RWPE2 (cell line): ENCODE results near the gene FARP2.

ENCODE experiments used
- ATAC-seq: fragments of 200-7000 bp; cut with Tn5 transposase; 3 replicates; pipeline ENCODE4 v1.9.1; 2021; ENCODE audit warnings: low read depth
- DNase-seq: peaks from one replicate; pipeline ENCODE4 v3.0.0-alpha.2; 2020; ENCODE audit warnings: low spot score
- H3K27ac ChIP-seq: fragments of 450-650 bp; 2 replicates; pipeline ENCODE4 v1.5.1; 2017; ENCODE audit warnings: mild to moderate bottlenecking; ENCODE audit not compliant: poor library complexity, severe bottlenecking
- H3K27me3 ChIP-seq: fragments of 250-450 bp; sonication (Bioruptor Pico); 2 replicates; pipeline ENCODE4 v1.5.1; 2021; ENCODE audit warnings: mild to moderate bottlenecking, moderate library complexity; ENCODE audit not compliant: insufficient read depth, poor library complexity, severe bottlenecking
- H3K36me3 ChIP-seq: fragments of 250-450 bp; sonication (Bioruptor Pico); 2 replicates; pipeline ENCODE4 v1.5.1; 2020; ENCODE audit warnings: low read depth, mild to moderate bottlenecking, moderate library complexity
- H3K4me1 ChIP-seq: fragments of 250-450 bp; sonication (Bioruptor Pico); 2 replicates; pipeline ENCODE4 v1.5.1; 2021; ENCODE audit warnings: mild to moderate bottlenecking, moderate library complexity; ENCODE audit not compliant: insufficient read depth, poor library complexity, severe bottlenecking
- H3K4me3 ChIP-seq: fragments of 250-450 bp; sonication (Bioruptor Pico); 2 replicates; pipeline ENCODE4 v1.5.1; 2021; ENCODE audit warnings: mild to moderate bottlenecking, moderate library complexity; ENCODE audit not compliant: severe bottlenecking
- H3K9me3 ChIP-seq: fragments of 250-450 bp; sonication (Bioruptor Pico); 2 replicates; pipeline ENCODE4 v1.5.1; 2021; ENCODE audit warnings: mild to moderate bottlenecking, moderate library complexity; ENCODE audit not compliant: severe bottlenecking
- TF ChIP-seq, protein P1 (sequence below): fragments of 450-650 bp; IDR thresholded peaks from one replicate; pipeline ENCODE4 v1.5.1; 2017; ENCODE audit warnings: mild to moderate bottlenecking, moderate library complexity; ENCODE audit not compliant: poor library complexity, severe bottlenecking

The FARP2 gene

DNA sequence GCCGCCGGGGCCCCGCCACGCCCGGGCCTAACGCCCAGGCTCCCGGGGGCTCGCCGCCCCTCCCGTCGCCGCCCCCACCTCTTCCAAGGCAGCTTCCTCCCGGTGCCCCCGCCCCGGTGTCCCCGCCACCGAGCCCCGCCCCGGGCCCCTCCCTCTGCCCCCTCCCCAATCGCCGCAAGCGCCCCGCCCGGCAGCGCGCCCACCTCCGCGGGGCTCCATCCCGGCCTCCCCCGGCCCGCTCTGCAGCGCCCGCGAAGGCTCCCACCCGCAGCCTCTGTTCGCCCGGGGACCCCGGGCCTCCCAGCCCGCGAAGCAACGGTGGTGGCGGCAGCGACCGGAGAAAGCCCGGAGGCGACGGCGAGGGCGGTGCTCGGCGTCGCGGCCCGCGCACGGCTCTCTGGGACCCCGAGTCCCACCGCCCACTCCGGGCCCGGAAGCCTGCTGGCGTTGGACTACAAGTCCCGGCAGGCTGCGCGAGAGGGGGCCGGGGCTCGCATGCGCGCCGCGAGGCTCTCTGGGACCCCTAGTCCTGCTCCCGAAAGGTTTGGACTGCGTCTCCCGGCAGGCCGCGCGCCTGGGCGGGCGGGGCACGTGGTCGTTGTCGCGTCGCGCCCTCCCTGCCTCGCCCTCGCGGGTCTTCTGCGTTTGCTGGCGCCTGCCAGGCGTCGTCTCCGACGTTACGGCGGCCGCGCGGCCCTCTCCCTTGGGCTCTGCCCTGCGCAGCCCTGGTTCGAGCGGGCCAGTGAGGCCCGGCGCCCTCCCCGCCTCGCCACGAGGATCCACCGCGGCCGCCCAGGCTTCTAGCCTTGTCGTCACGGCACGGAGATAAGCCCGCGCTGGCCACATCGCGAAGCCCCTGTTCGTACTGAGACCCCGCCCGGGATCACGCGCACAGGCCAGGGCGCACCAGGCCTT lies 152.4 kb downstream of the FARP2 start, which contains the start of gene STK25:
Gene STK25 (minus strand): TSS at position 345 of the 915 bp plus-strand sequence. CDS start 549 bp downstream, outside the sequence.
- ATAC-seq = peak; percentile 92
- TF ChIP-seq, protein P1, sequence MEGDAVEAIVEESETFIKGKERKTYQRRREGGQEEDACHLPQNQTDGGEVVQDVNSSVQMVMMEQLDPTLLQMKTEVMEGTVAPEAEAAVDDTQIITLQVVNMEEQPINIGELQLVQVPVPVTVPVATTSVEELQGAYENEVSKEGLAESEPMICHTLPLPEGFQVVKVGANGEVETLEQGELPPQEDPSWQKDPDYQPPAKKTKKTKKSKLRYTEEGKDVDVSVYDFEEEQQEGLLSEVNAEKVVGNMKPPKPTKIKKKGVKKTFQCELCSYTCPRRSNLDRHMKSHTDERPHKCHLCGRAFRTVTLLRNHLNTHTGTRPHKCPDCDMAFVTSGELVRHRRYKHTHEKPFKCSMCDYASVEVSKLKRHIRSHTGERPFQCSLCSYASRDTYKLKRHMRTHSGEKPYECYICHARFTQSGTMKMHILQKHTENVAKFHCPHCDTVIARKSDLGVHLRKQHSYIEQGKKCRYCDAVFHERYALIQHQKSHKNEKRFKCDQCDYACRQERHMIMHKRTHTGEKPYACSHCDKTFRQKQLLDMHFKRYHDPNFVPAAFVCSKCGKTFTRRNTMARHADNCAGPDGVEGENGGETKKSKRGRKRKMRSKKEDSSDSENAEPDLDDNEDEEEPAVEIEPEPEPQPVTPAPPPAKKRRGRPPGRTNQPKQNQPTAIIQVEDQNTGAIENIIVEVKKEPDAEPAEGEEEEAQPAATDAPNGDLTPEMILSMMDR = peak; percentile 18
- Histone ChIP-seq H3K27ac (peak within 1 kb of the TSS; percentile 64), H3K36me3 (no peaks in the 10 kb centered on the region), H3K4me3 (peak within 1 kb of the TSS; percentile 54), H3K9me3 (no peaks in the 10 kb centered on the region), H3K27me3 (no peaks in the 10 kb centered on the region), H3K4me1 (no peaks in the 10 kb centered on the region)
- DNase-seq = peak; percentile 98

DNA sequence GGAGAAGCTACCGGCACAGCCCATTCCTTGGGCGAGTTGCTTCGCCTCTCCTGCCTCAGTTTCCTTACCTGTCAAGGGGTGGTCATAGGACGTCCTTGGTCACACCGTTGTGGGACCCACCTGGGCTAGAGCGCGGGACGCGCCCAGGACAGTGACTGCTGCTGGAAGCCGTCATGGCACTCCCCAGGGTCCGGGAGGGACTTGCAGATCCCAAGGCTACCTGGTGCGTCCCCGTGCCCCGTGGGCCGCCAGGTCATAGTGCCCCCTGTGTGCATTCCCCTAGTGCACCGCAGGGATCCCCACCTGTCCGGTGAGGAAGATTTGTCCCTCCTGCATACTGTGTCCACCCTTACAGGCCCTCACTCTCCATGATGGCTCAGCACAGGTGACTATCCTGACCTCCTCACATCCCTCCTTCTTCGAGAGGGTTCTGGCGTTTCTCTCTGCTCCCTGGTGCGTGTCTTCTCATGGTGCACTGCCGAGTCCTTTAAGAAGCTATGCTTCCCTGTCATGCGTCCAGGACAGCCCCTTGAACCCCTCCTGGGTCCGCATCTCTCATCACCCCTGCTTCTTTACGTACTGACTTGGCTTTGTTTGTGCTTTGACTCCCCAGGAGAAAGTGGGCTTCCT lies 153.2 kb downstream of the FARP2 start:
- no peak for ATAC-seq
- peak overlapping the region; percentile 54 for H3K4me3 ChIP-seq
- no peaks in the 10 kb centered on the region for H3K9me3 ChIP-seq
- TF ChIP-seq, protein P1 = no peak
- H3K4me1 ChIP-seq = no peaks in the 10 kb centered on the region
- H3K27me3 ChIP-seq = no peaks in the 10 kb centered on the region
- H3K27ac ChIP-seq = peak overlapping the region; percentile 64
- no peaks in the 10 kb centered on the region for H3K36me3 ChIP-seq
- no peak for DNase-seq

DNA sequence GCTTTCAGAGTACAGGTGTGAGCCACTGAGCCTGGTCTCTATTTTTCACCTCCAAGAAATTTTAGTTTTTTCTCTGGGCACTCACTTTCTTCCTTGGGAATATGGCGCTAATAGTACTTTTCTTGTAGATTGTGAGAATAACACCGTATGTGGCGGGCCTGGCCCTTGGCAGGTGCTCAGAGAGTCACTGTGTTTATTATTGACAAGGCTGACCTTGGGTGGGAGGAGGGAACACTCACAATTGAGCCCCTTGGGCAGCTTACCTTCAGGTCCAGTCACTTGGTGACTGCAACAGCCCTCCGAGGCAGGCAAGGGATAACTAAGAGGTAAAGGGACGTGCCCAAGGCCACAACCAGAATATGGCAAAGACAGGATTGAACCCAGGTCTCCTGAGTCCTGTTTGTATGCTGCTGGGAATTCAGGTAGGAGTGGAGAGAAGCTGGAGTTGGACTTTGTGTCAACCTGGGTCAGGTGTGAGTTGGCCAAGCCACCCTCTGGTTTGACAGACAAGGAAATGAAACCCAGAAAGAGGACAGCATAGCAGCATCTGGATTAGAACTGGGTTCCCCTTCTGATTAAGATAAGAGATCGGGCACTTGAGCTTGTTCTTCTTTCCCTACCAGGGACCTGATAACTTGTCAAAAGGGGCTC lies 155.1 kb downstream of the FARP2 start:
- Histone ChIP-seq H3K9me3 (no peaks in the 10 kb centered on the region), H3K36me3 (no peaks in the 10 kb centered on the region), H3K27me3 (no peaks in the 10 kb centered on the region), H3K4me3 (no peak overlapping the region), H3K27ac (no peak overlapping the region), H3K4me1 (no peaks in the 10 kb centered on the region)
- ATAC-seq (no peak), DNase-seq (no peak)
- TF ChIP-seq, protein P1 = no peak

DNA sequence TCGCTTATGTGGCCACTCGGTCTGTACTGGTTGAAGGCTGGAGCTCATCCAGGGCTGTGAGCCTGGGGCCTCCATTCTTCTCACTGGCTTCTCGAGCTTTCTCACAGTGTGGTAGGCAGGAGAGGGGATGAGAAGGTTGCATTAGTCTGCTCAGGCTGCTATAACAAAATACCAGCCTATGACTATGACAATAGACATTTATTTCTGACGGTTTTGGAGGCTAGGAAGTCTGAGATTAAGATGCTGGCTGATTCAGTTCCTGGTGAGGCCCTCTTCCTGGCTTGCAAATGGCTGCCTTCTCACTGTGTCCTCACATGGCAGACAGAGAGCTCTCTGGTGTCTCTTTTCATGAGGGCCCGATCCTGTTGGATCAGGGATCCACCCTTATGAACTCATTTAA lies 158.5 kb downstream of the FARP2 start:
- Histone ChIP-seq H3K36me3 (no peaks in the 10 kb centered on the region), H3K4me3 (no peak overlapping the region), H3K27me3 (no peaks in the 10 kb centered on the region), H3K4me1 (no peaks in the 10 kb centered on the region), H3K27ac (no peak overlapping the region), H3K9me3 (no peaks in the 10 kb centered on the region)
- TF ChIP-seq, protein P1 = no peak
- DNase-seq (no peak), ATAC-seq (peak; percentile 37; the same call in 2 of the 3 replicates)
